ENCODE data around the gene DMAC2L.
"Not testable (repeated sequence)": the region's sequence is repeated elsewhere in the genome, so short reads cannot be mapped to it uniquely, and the experiment has no call there.

The DMAC2L gene, protein sequence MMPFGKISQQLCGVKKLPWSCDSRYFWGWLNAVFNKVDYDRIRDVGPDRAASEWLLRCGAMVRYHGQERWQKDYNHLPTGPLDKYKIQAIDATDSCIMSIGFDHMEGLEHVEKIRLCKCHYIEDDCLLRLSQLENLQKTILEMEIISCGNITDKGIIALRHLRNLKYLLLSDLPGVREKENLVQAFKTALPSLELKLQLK

DNA sequence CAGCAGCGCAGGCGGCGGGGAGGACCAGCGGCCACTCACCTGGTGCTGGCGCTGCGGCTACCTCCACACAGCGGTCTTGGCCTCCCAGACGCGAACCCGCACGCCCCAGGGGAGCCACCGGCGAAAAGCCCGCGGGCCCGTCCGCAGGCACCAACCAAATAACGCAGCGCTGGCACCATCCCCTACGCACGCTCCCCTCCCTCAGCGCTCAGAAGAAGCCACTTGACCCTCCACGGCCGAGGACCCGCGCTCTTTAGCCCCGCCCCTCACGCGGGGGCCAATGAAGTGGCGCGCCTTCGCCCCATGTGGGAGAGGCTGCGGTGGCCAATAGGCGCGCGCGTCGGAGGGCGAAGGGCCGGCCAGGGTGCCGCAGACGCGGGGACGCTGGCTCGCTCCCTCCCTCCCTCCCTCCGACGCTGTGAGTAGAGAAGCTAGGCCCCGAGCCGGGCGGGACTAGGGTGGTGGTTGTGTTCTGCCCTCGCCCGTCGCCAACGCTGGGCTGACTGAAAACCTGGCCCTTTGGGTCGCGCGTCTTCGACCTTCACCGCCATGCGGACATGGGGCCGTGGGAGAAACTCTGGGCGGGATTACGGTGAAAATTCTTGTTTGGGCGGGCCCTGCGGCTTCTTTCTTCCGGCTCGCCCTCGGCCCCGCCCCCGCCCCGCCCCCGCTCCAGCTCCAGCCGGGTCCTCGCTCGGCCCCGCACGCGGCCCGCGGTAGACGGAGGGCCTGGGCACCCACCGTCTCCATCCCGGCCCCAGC lies at the start of gene DMAC2L, which contains the start of gene L2HGDH:
Gene DMAC2L (plus strand): TSS at position 353 of the 762 bp plus-strand sequence. CDS start 9,164 bp downstream, outside the sequence.
Gene L2HGDH (minus strand): TSS at position 258 of the 762 bp plus-strand sequence. CDS start 79 bp downstream, at position 179.
- peak; percentile 66 for DNase-seq (ENCODE audit: low read depth)

DNA sequence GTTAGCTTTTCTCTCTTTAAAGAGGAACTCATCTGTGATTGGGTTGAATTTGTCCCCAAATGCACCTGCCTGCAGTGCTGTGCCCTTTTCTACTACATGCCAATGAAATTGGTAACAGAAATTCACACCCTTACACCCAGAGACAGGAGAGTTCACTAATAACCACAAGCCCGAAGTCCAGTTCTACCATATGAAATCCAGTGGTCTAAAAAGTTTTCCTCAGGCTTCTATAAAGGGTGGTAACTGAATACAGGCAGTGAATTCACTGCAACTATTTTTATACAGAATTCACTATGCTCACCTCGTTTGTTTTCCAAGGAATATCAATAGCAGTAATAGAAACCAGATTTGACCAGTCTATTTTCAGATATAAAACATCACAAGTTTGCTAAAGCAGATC lies 49.3 kb upstream of the DMAC2L start:
- DNase-seq (ENCODE audit: low read depth) = no peak

DNA sequence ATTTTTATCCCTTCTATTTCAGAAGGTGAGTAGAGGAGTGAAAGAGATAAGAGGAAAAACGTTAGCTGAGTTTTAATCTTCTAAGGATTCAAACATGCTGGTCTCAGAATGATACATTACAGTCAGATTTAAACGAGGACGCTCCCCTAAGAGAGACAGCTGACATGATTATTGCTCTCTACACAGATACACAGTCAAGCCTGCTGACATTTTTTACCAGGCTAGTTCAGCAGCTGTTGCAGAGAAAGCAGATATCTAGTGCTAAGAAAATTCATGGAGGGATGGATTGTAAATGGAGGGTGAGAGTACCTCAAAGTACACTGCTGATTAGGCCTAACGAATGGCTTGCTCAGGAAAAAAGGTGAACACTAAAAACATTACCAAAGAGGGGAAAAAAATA lies 48.8 kb upstream of the DMAC2L start:
- no peak for DNase-seq (ENCODE audit: low read depth)

DNA sequence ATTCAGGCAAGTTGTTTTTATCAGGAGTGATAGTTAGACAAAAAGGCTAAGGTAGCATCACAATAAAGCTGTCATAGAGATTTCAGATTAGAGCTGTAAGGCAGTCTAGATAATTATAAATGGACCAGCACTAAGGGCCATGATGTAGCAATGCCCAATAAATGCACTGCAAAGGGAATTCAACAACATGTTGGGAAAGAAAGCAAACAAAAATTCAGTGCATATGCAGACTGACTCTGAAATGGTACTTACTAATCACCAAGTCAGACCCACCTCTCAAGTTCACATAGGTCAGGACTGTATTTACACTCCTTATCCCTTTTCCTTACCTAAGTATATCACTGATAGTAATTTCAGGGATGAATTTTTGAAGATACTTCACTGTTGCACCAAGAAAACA lies 47.1 kb upstream of the DMAC2L start:
- no peak for DNase-seq (ENCODE audit: low read depth)

DNA sequence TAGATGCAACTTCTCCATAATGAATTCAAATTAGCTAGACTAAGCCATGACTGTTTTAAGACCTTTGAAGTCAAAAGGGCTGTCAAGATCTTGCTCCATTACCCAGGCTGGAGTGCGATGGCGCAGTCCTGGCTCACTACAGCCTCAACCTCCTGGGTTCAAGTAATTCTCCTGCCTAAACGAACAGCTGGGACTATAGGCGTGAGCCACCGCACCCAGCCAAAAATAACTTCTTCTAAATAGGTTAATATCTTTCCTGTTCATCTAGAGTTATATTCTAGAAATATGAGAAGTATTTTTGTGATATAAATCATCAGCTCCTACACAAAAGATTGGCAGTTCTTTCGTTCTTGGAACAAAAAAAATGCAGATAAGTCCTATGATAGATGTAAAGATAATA lies 41.2 kb upstream of the DMAC2L start:
- DNase-seq (ENCODE audit: low read depth) = no peak

DNA sequence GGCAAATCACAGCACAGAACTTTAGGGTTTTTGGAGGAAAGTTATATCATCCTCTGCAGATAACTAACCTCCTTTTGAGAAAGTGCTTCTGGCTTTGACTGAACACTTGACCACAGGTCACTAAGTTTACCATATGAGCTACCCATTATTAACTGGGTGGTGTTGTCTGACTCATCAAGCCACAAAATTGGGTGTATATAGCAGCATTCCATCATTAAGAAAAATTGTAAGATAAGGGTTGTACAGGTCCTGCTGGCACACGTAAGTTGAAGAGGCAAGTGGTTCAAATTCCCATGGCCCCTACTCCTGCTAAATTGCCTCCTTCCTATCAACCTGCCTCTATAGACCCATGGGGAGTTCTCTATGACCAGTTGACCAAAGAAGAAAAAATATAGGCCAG lies 39.6 kb upstream of the DMAC2L start:
- DNase-seq (ENCODE audit: low read depth) = no peak

DNA sequence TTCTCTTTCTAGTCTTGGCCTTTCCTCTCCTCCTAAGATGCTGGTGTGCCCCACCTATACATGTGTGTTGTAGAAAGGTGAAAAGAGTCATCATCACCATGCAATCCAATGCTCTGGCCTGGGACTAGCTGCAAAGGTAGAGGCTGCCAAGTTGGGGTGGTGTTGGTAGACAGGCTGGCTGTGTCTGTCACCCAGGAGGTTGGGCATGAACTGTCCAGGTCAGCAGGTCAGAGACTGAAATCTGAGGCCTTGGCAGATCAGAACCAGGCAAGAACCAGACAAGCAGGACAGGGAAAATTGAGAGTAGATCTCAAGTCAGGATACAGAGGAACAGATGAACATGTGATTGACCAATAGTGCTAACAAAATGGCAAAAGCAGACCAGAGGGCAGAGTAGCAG lies 26.3 kb upstream of the DMAC2L start:
- DNase-seq (ENCODE audit: low read depth) = no peak

DNA sequence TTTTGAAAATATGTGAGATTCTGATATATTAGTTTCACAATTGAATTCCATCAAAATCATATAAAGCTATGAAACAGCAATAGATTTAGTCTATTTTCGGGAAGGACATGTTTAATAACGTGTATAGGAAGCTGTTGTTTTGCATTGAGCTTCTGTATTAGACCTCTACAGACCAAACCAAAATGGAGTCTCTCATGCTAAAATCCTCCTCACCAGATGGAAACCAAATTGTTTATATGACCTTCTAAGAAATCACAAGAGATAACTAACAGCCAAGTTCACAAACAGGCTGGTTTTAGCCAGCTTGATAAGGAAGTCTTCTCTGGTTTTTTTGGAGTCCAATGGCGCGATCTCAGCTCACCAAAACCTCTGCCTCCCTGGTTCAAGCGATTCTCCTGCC lies 24.0 kb upstream of the DMAC2L start:
- DNase-seq (ENCODE audit: low read depth) = no peak

DNA sequence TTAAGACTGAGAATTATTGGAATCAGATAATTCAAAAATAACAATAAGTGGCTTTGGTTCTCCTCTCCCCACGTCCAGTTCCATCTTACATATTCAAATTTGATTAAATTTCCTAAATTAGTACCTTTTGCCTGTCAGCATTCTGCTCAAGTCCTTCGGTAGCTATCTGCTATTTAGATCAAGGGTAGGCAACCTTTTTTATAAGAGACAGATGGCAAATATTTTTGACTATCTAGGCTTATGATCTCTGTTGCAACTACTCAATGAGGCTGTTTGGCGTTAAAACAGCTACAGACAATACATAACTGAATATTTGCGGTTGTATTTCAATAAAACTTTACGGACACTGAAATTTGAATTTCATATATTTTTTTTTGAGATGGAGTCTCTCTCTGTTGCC lies 21.8 kb upstream of the DMAC2L start:
- DNase-seq (ENCODE audit: low read depth) = no peak

DNA sequence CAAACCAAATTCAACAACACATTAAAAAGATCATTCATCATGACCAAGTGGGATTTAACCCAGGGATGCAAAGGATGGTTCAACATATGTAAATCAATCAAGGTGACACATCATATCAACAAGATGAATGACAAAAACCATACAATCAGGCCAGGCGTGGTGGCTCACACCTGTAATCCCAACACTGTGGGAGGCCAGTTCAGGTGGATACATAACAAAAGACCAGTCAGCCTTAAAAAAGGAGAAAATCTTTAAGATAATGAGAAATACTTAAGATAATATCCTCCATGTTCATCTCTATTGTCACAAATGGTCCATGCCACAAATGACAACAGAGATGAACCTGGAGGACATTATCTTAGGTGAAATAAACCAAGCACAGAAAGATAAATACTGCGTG lies 12.5 kb upstream of the DMAC2L start:
- DNase-seq (ENCODE audit: low read depth) = no peak

DNA sequence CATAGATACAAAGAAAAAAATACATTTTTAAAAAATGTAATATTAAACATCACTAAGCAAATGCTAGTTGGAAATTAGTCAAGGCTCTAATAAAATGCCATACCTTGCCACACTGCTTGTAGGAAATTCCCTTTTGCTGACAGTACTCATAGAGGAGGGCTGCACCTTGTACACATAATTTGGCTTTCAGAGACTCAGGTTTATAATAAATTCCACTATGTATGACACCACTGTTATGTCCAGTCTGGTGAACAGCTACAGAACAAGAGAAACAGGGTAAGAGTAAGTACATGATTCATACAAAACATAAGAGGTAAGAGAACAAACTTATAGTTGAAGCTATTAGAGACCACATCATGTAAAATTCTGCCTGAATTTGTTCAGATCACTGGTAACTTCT lies 10.2 kb upstream of the DMAC2L start:
- DNase-seq (ENCODE audit: low read depth) = no peak

DNA sequence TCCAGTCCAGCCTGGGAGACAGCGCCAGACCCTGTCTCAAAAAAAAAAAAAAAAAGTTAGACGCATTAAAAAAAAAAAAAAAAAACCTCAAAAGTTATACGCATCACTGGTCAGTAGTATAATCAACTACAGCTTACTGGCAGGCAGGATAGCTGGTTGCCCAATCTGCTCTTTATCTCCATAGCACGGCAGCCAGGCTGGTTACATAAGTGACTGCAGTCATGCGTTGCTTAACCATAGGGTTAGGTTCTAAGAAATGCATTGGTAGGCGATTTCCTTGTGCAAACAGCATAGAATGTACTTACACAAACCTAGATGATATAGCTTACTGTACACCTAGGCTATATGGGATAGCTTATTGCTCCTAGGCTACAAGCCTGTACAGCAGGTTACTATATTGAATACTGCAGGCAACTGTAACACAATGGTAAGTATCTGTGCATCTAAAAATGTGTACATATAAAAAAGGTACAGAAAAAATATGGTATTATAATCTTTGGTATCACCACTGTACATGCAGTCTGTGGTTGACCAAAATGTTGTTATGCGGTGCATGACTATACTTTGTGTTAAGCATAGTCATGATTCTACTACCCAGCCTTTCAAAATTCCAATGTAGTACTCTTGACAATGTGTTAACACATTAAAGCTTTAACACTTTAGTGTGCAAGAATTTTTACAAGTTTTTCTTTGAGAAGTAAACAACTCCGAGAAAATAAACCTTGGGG lies 8.2 kb upstream of the DMAC2L start:
- peak; percentile 74 for DNase-seq (ENCODE audit: low read depth)

DNA sequence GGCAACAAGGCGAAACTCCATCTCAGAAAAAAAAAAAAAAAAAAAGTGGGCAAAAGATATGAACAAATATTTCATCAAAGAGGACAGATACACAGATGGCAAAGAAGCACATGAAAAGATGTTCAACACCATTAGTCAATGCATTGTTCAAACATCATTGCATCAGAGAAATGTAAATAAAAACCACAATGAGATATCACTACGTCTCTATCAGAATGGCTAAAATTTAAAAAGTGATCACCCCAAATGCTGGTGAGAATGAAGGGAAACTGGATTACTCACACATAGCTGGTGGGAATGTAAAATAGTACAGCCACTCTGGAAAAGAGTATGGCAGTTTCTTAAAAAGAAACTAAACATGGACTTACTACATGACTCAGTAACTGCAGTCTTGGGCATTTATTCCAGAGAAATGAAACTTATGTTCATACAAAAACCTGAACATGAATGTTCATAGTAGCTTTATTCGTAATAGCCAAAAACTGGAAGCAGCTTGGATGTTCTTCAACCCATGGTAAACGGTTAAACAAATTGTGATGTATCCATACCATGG lies 3.7 kb upstream of the DMAC2L start:
- DNase-seq (ENCODE audit: low read depth) = no peak

DNA sequence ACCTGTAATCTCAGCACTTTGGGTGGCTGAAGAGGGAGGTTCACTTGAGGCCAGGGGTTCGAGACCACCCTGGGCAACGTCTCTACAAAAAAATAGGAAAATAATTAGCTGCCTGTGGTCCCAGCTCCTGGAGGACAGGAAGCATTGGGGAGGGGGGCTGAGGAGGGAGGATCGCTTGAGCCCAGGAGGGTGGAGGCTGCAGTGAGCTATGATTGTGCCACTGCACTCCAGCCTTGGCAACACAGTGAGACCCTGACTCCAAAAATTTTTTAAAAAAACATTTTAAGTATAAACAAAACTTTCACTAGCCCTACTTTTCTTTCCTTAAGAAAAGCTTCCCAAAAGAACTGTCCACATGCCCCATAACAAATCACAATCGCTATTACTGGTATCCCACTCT lies 1.7 kb upstream of the DMAC2L start:
- DNase-seq (ENCODE audit: low read depth) = no peak

DNA sequence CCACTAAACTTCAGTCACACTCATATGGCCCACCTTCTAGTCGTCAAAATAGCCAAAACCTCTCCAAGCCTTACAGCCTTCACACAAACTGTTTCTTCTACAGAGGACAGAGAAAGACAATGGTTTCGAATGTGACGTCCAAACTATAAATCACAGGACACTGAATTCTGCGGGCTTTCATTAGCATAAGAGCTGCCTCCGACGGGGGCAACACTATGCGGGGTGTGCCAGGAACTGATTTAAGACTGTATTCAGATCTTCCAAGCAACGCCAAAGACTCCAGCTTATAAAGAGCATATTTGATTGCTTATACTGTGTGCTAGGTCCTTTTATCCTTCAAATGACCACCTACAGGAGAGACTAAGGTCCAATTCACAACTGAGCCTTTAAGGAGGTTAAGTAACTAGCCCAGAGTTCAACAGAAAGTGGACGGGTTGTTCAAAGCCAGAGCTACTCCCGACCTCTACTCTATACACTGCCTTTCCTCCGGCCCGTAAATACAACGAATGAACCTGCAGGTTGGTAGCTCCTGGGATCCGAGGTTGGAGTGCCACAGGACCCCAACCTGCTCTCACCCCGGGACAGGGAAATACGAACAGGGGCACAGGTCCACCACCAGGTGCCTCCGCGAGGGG lies 670 bp upstream of the DMAC2L start:
- DNase-seq (ENCODE audit: low read depth) = no peak

DNA sequence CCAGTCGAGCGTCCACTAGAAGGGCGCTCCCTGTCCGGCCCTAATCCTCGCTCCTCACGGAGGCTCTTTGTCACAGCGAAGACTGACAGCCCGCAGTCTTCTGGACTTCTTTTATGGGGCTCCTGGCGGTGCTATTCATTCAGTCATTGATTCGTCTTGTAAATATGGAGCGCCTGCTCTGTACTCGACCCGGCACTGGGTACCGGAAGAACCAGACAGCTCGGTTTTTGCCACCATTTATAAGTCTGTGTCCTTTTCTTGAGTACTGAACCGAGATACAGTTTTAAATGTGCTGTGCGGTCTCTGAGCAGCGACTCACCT lies 570 bp downstream of the DMAC2L start:
- no peak for DNase-seq (ENCODE audit: low read depth)

DNA sequence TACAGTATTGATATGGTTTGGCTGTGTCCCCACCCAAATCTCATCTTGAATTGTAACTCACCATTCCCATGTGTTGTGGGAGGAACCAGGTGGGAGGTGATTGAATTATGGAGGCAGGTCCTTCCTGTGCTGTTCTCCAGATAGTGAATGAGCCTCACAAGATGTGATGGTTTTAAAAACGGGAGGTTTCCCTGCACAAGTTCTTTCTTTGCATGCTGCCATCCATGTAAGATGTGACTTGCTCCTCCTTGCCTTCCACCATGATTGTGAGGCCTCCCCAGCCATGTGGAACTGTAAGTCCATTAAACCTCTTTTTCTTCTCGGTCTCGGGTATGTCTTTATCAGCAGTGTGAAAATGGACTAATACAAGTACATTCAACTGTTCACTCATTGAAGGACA lies 2.0 kb downstream of the DMAC2L start:
- not testable (repeated sequence) for DNase-seq (ENCODE audit: low read depth)

DNA sequence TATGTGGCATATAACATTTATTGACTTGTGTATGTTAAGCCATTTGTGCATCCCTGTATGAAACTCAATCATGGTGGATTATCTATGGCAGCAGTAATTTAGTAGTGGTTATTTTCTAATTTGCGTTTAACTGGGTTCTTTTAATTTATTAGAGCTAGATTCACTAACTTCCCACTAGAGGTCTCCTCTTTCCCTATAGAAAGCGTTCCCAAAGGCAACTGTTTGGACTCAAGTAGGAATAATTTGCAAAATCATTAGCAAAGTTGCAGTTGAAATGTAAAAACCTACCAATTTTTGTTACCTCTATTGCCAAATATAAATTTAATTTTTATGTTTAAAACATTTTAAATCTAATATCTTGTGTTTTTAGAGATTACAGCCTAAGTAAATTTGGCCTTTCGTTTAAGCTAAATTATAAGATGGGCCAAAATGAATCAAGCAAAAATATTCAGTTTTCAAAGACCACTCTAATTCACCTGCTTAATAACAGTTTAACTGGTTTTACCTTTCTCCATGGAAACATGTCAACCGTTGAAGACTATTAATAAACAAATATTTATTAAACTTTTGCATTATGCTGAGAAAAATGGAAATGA lies 6.0 kb downstream of the DMAC2L start:
- no peak for DNase-seq (ENCODE audit: low read depth)

DNA sequence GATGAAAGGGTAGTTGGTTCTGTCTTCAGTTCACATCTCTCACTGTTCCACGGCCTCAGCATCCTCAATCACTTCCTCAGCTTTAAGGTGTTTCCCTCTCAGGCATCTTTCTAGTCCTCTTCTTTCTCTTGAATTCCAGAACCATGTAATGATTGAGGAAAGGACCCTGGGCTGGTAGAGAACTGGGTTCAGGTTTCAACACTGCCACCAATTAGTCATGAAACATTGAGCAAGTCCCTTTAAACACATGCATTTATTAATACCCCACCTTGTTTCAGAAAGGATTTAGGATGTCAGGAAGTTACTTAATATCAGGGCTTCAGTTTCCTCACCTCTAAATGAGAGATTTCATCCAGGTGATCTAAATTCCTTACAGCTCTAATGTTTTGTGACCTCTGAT lies 7.2 kb downstream of the DMAC2L start:
- DNase-seq (ENCODE audit: low read depth) = no peak

DNA sequence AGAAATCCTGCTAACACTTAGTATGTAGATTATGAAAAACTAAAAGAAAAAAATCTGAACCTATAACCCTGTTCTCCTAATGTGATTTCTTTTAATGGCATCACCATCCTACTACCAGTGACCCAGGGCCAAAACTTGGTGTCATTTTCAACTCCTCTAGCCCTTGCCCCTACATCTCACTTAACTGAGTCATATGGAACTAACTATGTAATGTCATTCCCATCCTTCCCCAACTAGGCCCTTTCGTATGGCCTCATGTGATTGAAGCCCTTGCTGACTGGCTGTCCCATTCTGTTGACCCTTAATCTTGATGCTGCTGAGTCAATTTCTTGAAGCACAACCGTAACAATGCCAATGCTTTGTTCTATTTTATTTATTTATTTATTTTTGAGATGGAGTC lies 7.6 kb downstream of the DMAC2L start:
- no peak for DNase-seq (ENCODE audit: low read depth)

DNA sequence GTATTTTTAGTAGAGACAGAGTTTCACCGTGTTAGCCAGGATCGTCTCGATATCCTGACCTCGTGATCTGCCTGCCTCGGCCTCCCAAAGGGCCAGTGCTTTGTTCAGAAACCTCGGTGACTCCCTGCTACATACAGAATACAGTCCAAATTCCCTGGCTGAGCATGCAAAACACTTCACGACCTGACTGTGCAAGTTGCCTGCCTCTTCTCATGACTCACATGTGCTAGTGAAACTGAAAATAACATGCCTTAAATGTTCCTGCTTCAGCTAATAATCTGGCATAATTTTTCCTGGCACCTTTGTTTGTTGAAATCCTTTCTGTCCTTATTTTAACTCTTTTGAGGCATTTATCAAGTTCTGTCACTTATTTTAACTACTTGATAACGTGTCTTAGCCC lies 8.2 kb downstream of the DMAC2L start:
- DNase-seq (ENCODE audit: low read depth) = no peak

DNA sequence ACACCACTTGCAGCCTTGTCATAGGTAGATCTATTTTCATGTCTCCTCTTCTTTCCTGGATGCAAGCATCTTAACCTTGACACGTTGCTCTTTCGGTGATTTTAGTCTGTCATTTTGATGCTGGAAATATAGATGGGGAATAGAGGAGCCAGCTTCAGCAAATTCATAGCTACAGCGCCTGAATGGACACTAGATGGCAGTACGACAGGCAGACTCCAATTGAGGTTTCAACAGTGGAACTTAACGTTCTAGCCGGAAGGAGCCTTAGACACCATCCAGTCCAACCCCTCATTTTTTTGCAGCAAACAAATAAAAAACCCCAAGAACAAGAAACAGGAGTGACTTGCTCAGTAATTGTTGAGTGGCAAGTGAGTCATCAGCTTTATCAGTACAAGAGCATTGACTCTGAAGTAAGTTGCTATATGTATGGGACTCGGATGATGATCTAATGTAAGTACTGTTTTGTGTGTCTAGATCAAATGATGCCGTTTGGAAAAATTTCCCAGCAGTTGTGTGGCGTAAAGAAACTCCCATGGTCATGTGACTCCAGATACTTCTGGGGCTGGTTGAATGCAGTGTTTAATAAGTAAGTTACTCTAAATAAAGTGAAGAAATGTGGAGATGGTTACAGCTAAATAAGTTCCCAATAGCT lies 9.0 kb downstream of the DMAC2L start:
- peak; percentile 52 for DNase-seq (ENCODE audit: low read depth)
